Activated naive CD8-positive, alpha-beta T cell treated with anti-CD3 and anti-CD28 coated beads, Interleukin-2, amount 10 ng/mL, durations not matched to agents 7 days and 5 days (primary cell): ENCODE results near the gene ADCY7. TPM values are rescaled to one million over a fixed set of nuclear protein-coding genes. Genes with fewer than 3 reads are reported as not detected.
A peak's percentile ranks its signal among the peaks of the same experiment; 100 is the strongest.

Source experiments
- ATAC-seq: fragments of 150-1000 bp; cut with Tn5 transposase; one replicate; pipeline ENCODE4 v1.10.0; 2021; ENCODE audit warnings: low read depth, moderate library complexity
- POLR2A ChIA-PET: fragments of 350-600 bp; sonication (Branson Sonifier 250); formaldehyde crosslinking; loops from one replicate; lab custom pipeline; 2021; ENCODE audit warnings: antibody characterized with exemption; lab: Charles Lee
- DNase-seq: peaks from one replicate; pipeline ENCODE4 v3.0.0; 2021
- H3K27ac Mint-ChIP-seq: one replicate; pipeline ENCODE4 v1.8.0; 2022; ENCODE audit warnings: mild to moderate bottlenecking, mixed read lengths
- H3K27me3 Mint-ChIP-seq: one replicate; pipeline ENCODE4 v1.8.0; 2022; ENCODE audit warnings: mild to moderate bottlenecking, moderate library complexity, mixed read lengths
- H3K36me3 Mint-ChIP-seq: one replicate; pipeline ENCODE4 v1.8.0; 2021; ENCODE audit warnings: mild to moderate bottlenecking, mixed read lengths
- H3K4me1 Mint-ChIP-seq: one replicate; pipeline ENCODE4 v1.8.0; 2021; ENCODE audit warnings: mixed read lengths
- H3K4me3 Mint-ChIP-seq: one replicate; pipeline ENCODE4 v1.8.0; 2022; ENCODE audit warnings: mild to moderate bottlenecking, moderate library complexity, mixed read lengths
- H3K9me3 Mint-ChIP-seq: one replicate; pipeline ENCODE4 v1.8.0; 2021; ENCODE audit warnings: mixed read lengths
- total RNA-seq, 2 experiments: library from RNA; stranded (reverse); gene quantifications; one replicate each; pipeline ENCODE4 v1.2.3, GENCODE V29; 2021

ADCY7 gene
- total RNA-seq, 2 experiments from 2014 or later = 172 to 177 TPM

- DNase-seq (no peak), ATAC-seq (peak; percentile 20)
- Mint-ChIP-seq H3K27me3 (no peaks in the 10 kb centered on the region), H3K36me3 (peaks cover 19% of the 10 kb centered on the region), H3K4me3 (peak overlapping the region; percentile 93), H3K4me1 (peaks cover 77% of the 10 kb centered on the region), H3K9me3 (no peaks in the 10 kb centered on the region), H3K27ac (peak overlapping the region; percentile 99)
- POLR2A ChIA-PET = interaction anchor here (1.0 to 4.1 kb wide), 12 partner anchors 9 to 407 kb away, joined by 3 to 39 read pairs (median 5); partner anchors contain the start of genes ADCY7, HEATR3 and SNX20
Measured at GRCh38 chr16:50273888-50274325, 7.6 kb downstream of the ADCY7 start.

GRCh38 chr16:50274326-50275097 is 8.2 kb downstream of the ADCY7 start:
- peak; percentile 65 for ATAC-seq
- peak; percentile 77 for DNase-seq
- Mint-ChIP-seq H3K36me3 (peaks cover 21% of the 10 kb centered on the region), H3K4me1 (peaks cover 77% of the 10 kb centered on the region), H3K27ac (peak overlapping the region; percentile 99), H3K27me3 (no peaks in the 10 kb centered on the region), H3K4me3 (peak overlapping the region; percentile 93), H3K9me3 (no peaks in the 10 kb centered on the region)
- POLR2A ChIA-PET = interaction anchor here (0.7 to 4.1 kb wide), 14 partner anchors 8 to 467 kb away, joined by 3 to 39 read pairs (median 4); partner anchors contain the start of genes ADCY7, CYLD, HEATR3 and SNX20

GRCh38 chr16:50275098-50275415 is 8.7 kb downstream of the ADCY7 start:
- ATAC-seq (no peak), DNase-seq (no peak)
- Mint-ChIP-seq H3K9me3 (no peaks in the 10 kb centered on the region), H3K27ac (peak overlapping the region; percentile 99), H3K4me3 (peak overlapping the region; percentile 93), H3K36me3 (peaks cover 26% of the 10 kb centered on the region), H3K27me3 (no peaks in the 10 kb centered on the region), H3K4me1 (peaks cover 77% of the 10 kb centered on the region)
- POLR2A ChIA-PET = interaction anchor here (0.7 to 4.1 kb wide), 13 partner anchors 8 to 466 kb away, joined by 3 to 39 read pairs (median 5); partner anchors contain the start of genes ADCY7, CYLD, HEATR3 and SNX20

GRCh38 chr16:50275428-50276325 is 9.3 kb downstream of the ADCY7 start:
- H3K36me3 Mint-ChIP-seq = peaks cover 32% of the 10 kb centered on the region
- H3K27ac Mint-ChIP-seq = peak overlapping the region; percentile 99
- no peak for ATAC-seq
- H3K4me1 Mint-ChIP-seq = peaks cover 79% of the 10 kb centered on the region
- peak overlapping the region; percentile 93 for H3K4me3 Mint-ChIP-seq
- POLR2A ChIA-PET = interaction anchor here (0.7 to 4.1 kb wide), 7 partner anchors 7 to 466 kb away, joined by 3 to 39 read pairs (median 9); partner anchors contain the start of genes ADCY7, CYLD and HEATR3
- no peaks in the 10 kb centered on the region for H3K27me3 Mint-ChIP-seq
- H3K9me3 Mint-ChIP-seq = no peaks in the 10 kb centered on the region
- peak; percentile 30 for DNase-seq

- peaks cover 32% of the 10 kb centered on the region for H3K36me3 Mint-ChIP-seq
- H3K27ac Mint-ChIP-seq = peak overlapping the region; percentile 99
- H3K4me1 Mint-ChIP-seq = peaks cover 76% of the 10 kb centered on the region
- H3K4me3 Mint-ChIP-seq = no peak overlapping the region
- POLR2A ChIA-PET = interaction anchor here (1.3 to 4.1 kb wide), 2 partner anchors 12 to 31 kb away, joined by 5 to 39 read pairs; partner anchors contain the start of gene ADCY7
- no peak for ATAC-seq
- H3K9me3 Mint-ChIP-seq = no peaks in the 10 kb centered on the region
- no peak for DNase-seq
- no peaks in the 10 kb centered on the region for H3K27me3 Mint-ChIP-seq
Measured at GRCh38 chr16:50276326-50276640, 9.9 kb downstream of the ADCY7 start.

GRCh38 chr16:50276801-50277555 is 10.6 kb downstream of the ADCY7 start:
- POLR2A ChIA-PET = interaction anchor here (1.0 to 7.0 kb wide), 3 partner anchors 9 to 37 kb away, joined by 3 to 51 read pairs (median 4); partner anchors contain the start of gene ADCY7
- Mint-ChIP-seq H3K27ac (peak overlapping the region; percentile 82), H3K4me3 (peak overlapping the region; percentile 70), H3K4me1 (peaks cover 74% of the 10 kb centered on the region), H3K36me3 (peaks cover 32% of the 10 kb centered on the region), H3K27me3 (no peaks in the 10 kb centered on the region), H3K9me3 (no peaks in the 10 kb centered on the region)
- ATAC-seq = no peak
- no peak for DNase-seq

- DNase-seq (no peak), ATAC-seq (no peak)
- POLR2A ChIA-PET = interaction anchor here (0.6 to 7.0 kb wide), 7 partner anchors 10 to 525 kb away, joined by 3 to 51 read pairs (median 4); partner anchors contain the start of gene ADCY7
- no peaks in the 10 kb centered on the region for H3K27me3 Mint-ChIP-seq
- peaks cover 74% of the 10 kb centered on the region for H3K4me1 Mint-ChIP-seq
- peak overlapping the region; percentile 70 for H3K4me3 Mint-ChIP-seq
- peaks cover 31% of the 10 kb centered on the region for H3K36me3 Mint-ChIP-seq
- no peaks in the 10 kb centered on the region for H3K9me3 Mint-ChIP-seq
- peak overlapping the region; percentile 15 for H3K27ac Mint-ChIP-seq
Measured at GRCh38 chr16:50278251-50278650, 11.9 kb downstream of the ADCY7 start.

GRCh38 chr16:50279504-50279865 is 13.1 kb downstream of the ADCY7 start:
- Mint-ChIP-seq H3K9me3 (no peaks in the 10 kb centered on the region), H3K4me1 (peaks cover 73% of the 10 kb centered on the region), H3K27me3 (no peaks in the 10 kb centered on the region), H3K4me3 (no peak overlapping the region), H3K27ac (no peak overlapping the region), H3K36me3 (peaks cover 33% of the 10 kb centered on the region)
- POLR2A ChIA-PET = interaction anchor here (0.7 to 7.0 kb wide), 2 partner anchors 11 to 70 kb away, joined by 3 to 51 read pairs; partner anchors contain the start of gene ADCY7
- ATAC-seq (no peak), DNase-seq (no peak)

- peaks cover 73% of the 10 kb centered on the region for H3K4me1 Mint-ChIP-seq
- DNase-seq (no peak), ATAC-seq (no peak)
- POLR2A ChIA-PET = interaction anchor here (7.0 kb wide), 1 partner anchor 13 kb away, joined by 51 read pairs; the partner anchor contains the start of gene ADCY7
- peaks cover 2% of the 10 kb centered on the region for H3K9me3 Mint-ChIP-seq
- H3K27ac Mint-ChIP-seq = no peak overlapping the region
- H3K36me3 Mint-ChIP-seq = peaks cover 39% of the 10 kb centered on the region
- no peaks in the 10 kb centered on the region for H3K27me3 Mint-ChIP-seq
- no peak overlapping the region for H3K4me3 Mint-ChIP-seq
Measured at GRCh38 chr16:50280932-50281331, 14.6 kb downstream of the ADCY7 start.

- DNase-seq (no peak), ATAC-seq (no peak)
- Mint-ChIP-seq H3K4me3 (peak overlapping the region; percentile 64), H3K36me3 (peaks cover 41% of the 10 kb centered on the region), H3K9me3 (peaks cover 2% of the 10 kb centered on the region), H3K27ac (peak overlapping the region; percentile 63), H3K27me3 (no peaks in the 10 kb centered on the region), H3K4me1 (peaks cover 72% of the 10 kb centered on the region)
- POLR2A ChIA-PET = interaction anchor here (0.8 to 7.0 kb wide), 7 partner anchors 8 to 256 kb away, joined by 3 to 51 read pairs (median 4); partner anchors contain the start of genes ADCY7 and CNEP1R1
Measured at GRCh38 chr16:50281391-50282009, 15.1 kb downstream of the ADCY7 start.

- POLR2A ChIA-PET = interaction anchor here (0.8 to 7.0 kb wide), 8 partner anchors 9 to 257 kb away, joined by 3 to 51 read pairs (median 4); partner anchors contain the start of genes ADCY7 and CNEP1R1
- Mint-ChIP-seq H3K4me1 (peaks cover 67% of the 10 kb centered on the region), H3K4me3 (peak overlapping the region; percentile 64), H3K36me3 (peaks cover 42% of the 10 kb centered on the region), H3K27me3 (no peaks in the 10 kb centered on the region), H3K9me3 (peaks cover 2% of the 10 kb centered on the region), H3K27ac (peak overlapping the region; percentile 63)
- DNase-seq (peak; percentile 73), ATAC-seq (peak; percentile 79)
Measured at GRCh38 chr16:50282010-50282538, 15.7 kb downstream of the ADCY7 start.
